ENCODE data around the gene NUP214.

- TF ChIP-seq POLR2A (IDR thresholded peaks at IDR 0.05) (no peak), CTCF (IDR thresholded peaks at IDR 0.05) (no peak), POLR2AphosphoS5 (IDR thresholded peaks at IDR 0.05) (no peak), EP300 (IDR thresholded peaks at IDR 0.05) (no peak)
These were observed 12.8 kb upstream of the NUP214 start for GRCh38 chr9:131112374-131113154.

Data from gastroesophageal sphincter (tissue), 3 donors.